ENCODE results near the gene CDH12.
"Not testable (repeated sequence)": the region's sequence is repeated elsewhere in the genome, so short reads cannot be mapped to it uniquely, and the experiment has no call there.

CDH12 gene

DNA sequence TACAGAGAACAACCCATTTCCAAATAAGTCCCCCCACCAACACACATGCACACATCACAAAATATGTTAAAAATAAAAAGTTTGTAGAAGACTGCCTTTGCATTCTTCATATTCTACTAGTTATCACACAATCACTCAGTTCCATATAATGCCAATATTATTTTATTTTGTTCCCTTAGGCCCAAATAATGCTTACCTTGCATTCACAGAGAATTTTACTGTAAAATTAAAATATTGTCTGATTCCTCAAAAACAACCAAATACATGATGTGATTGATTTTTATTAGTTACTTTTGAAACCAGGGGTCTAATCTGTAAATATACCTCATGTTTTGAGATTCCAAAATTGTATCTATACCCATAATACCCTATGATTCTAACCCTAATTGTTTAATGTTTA lies 536.9 kb downstream of the CDH12 start:
- Histone ChIP-seq H3K4me1 (ENCODE audit: control insufficient read depth, insufficient read depth, low read length) (no peaks in the 10 kb centered on the region), H3K9me3 (ENCODE audit: control insufficient read depth, insufficient read depth, low read depth, low read length) (no peaks in the 10 kb centered on the region), H3K27ac (ENCODE audit: low read depth, low read length) (no peak overlapping the region), H3K27me3 (ENCODE audit: control insufficient read depth, insufficient read depth, low read length) (no peaks in the 10 kb centered on the region), H3K4me3 (ENCODE audit: low read depth, low read length) (no peak overlapping the region), H3K36me3 (ENCODE audit: control insufficient read depth, insufficient read depth, low read length) (no peaks in the 10 kb centered on the region), H3K9ac (ENCODE audit: low read length) (no peak overlapping the region)

DNA sequence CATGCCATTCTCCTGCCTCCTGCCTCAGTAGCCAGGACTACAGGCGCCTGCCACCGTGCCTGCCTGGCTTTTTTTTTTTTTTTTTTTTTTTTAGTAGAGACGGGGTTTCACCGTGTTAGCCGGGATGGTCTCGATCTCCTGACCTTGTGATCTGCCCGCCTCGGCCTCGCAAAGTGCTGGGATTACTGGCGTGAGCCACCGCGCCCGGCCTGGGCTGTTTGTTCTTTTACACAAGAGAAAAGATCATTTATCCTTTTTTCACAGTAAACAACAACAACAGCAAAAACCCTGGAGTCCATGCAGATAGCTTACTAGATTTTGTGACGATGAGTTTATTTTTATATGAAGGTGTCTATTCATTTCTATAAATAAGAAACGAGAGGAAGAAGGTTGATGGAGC lies 538.1 kb downstream of the CDH12 start:
- H3K27me3 ChIP-seq (ENCODE audit: control insufficient read depth, insufficient read depth, low read length); H3K36me3 ChIP-seq (ENCODE audit: control insufficient read depth, insufficient read depth, low read length); H3K4me3 ChIP-seq (ENCODE audit: low read depth, low read length); H3K9ac ChIP-seq (ENCODE audit: low read length); H3K27ac ChIP-seq (ENCODE audit: low read depth, low read length); H3K4me1 ChIP-seq (ENCODE audit: control insufficient read depth, insufficient read depth, low read length); H3K9me3 ChIP-seq (ENCODE audit: control insufficient read depth, insufficient read depth, low read depth, low read length): not testable (repeated sequence)

DNA sequence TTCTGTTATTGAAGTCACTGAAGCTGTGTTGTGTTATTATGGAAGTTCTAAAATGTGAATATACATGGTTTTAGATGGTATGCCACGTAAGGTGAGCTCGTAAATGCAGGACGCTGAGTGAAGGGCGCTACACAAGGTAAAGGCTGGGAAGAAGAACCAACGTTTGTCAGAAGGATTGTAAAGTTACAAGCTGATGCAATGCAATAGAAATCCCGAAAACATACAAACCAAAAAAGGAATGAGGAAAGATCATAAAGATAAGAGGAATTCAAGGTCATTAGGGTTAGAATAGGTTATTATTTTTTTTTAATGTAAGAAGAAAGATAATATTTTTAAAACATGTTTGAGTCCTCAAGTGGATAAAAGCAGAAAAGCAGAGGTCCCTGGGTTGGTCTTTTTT lies 538.6 kb downstream of the CDH12 start:
- H3K4me1 ChIP-seq (ENCODE audit: control insufficient read depth, insufficient read depth, low read length): no peaks in the 10 kb centered on the region
- H3K27ac ChIP-seq (ENCODE audit: low read depth, low read length): no peak overlapping the region

DNA sequence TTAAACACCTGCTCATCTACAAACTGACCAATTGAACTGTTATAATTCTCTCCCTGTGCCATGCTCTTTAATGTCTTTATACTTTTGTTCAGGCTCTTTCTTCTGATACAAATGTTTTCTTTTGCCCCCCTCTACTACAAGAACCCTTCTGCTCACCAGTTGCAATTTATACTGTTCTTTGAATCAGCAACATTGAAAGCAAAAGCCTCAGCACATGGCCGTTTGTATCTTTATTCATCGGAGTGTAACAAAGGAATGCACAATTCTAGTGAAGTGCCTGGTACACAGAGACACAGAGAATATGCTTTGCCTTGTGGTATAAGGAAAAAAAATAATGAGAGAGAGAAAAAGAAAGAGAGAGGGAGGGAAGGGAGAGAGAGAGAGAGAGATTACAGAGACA lies 547.1 kb downstream of the CDH12 start:
- Histone ChIP-seq H3K4me1 (ENCODE audit: control insufficient read depth, insufficient read depth, low read length) (no peaks in the 10 kb centered on the region), H3K9ac (ENCODE audit: low read length) (no peak overlapping the region), H3K27me3 (ENCODE audit: control insufficient read depth, insufficient read depth, low read length) (no peaks in the 10 kb centered on the region), H3K9me3 (ENCODE audit: control insufficient read depth, insufficient read depth, low read depth, low read length) (no peaks in the 10 kb centered on the region), H3K4me3 (ENCODE audit: low read depth, low read length) (no peak overlapping the region), H3K27ac (ENCODE audit: low read depth, low read length) (no peak overlapping the region), H3K36me3 (ENCODE audit: control insufficient read depth, insufficient read depth, low read length) (no peaks in the 10 kb centered on the region)

More for the DNA sequence above, 538.6 kb downstream of the CDH12 start:
- Histone ChIP-seq H3K9me3 (ENCODE audit: control insufficient read depth, insufficient read depth, low read depth, low read length) (no peaks in the 10 kb centered on the region), H3K4me3 (ENCODE audit: low read depth, low read length) (no peak overlapping the region), H3K27me3 (ENCODE audit: control insufficient read depth, insufficient read depth, low read length) (no peaks in the 10 kb centered on the region), H3K9ac (ENCODE audit: low read length) (no peak overlapping the region), H3K36me3 (ENCODE audit: control insufficient read depth, insufficient read depth, low read length) (no peaks in the 10 kb centered on the region)

DNA sequence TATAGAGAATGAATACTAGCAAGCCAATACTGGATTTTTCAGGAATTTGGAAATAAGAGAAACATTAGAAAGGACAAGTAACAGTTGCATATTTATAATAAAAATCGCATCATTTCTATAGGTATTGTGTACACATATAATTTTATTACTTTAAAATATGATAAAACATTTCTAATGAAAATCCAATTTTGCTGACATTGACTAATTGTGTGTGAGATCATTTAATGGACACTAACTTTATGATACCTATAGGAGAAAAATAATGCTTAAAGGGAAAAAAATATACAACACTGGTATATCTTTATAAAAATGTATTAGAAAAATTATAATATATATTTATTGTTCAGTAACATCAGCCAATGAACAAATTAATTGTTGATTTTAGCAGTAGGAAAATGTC lies 557.3 kb downstream of the CDH12 start:
- H3K4me3 ChIP-seq (ENCODE audit: low read depth, low read length): no peak overlapping the region
- no peaks in the 10 kb centered on the region for H3K27me3 ChIP-seq (ENCODE audit: control insufficient read depth, insufficient read depth, low read length)
- H3K36me3 ChIP-seq (ENCODE audit: control insufficient read depth, insufficient read depth, low read length): no peaks in the 10 kb centered on the region
- no peaks in the 10 kb centered on the region for H3K4me1 ChIP-seq (ENCODE audit: control insufficient read depth, insufficient read depth, low read length)
- peaks cover 17% of the 10 kb centered on the region for H3K9me3 ChIP-seq (ENCODE audit: control insufficient read depth, insufficient read depth, low read depth, low read length)
- H3K9ac ChIP-seq (ENCODE audit: low read length): no peak overlapping the region
- no peak overlapping the region for H3K27ac ChIP-seq (ENCODE audit: low read depth, low read length)

DNA sequence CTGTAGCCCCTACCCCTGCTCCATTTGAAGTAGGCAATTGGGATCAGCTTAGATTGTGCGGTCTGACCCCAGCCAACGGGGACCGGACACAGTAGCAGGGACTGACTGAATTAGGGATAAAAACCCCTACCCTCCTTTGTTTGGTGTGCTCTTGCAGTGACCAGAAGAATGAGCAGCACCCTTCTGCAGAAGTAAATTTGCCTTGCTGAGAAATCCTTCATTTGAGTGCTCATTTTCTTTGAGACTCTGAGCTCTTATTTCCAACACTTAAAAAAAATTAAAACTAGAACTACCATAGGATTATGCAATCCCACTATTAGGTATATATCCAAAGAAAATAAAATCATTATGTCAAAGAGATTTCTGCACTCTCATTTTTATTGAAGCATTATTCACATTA lies 560.0 kb downstream of the CDH12 start:
- Histone ChIP-seq H3K9ac (ENCODE audit: low read length) (no peak overlapping the region), H3K27ac (ENCODE audit: low read depth, low read length) (no peak overlapping the region)

DNA sequence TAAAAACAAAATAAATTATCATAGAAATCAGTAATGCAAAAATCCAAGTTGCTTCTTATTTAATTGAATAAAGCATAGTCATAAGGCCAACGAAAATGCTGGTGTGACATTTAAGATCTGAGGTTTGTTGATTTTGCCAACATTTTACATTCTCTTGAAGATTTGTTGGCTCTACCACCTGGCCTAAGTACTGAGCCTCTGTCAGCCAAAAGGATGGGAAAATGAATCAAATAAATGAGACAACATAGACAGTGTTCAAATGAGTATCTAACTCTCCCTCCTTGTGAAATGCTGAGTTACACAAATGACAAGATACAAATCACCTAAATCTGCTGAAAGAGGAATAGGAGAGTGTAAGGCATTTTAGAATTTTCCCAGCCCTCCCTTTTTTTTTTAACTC lies 575.0 kb downstream of the CDH12 start:
- H3K36me3 ChIP-seq (ENCODE audit: control insufficient read depth, insufficient read depth, low read length): no peaks in the 10 kb centered on the region
- no peaks in the 10 kb centered on the region for H3K4me1 ChIP-seq (ENCODE audit: control insufficient read depth, insufficient read depth, low read length)

More for the DNA sequence above, 560.0 kb downstream of the CDH12 start:
- no peak overlapping the region for H3K4me3 ChIP-seq (ENCODE audit: low read depth, low read length)
- no peaks in the 10 kb centered on the region for H3K4me1 ChIP-seq (ENCODE audit: control insufficient read depth, insufficient read depth, low read length)
- peaks cover 17% of the 10 kb centered on the region for H3K9me3 ChIP-seq (ENCODE audit: control insufficient read depth, insufficient read depth, low read depth, low read length)
- no peaks in the 10 kb centered on the region for H3K27me3 ChIP-seq (ENCODE audit: control insufficient read depth, insufficient read depth, low read length)
- no peaks in the 10 kb centered on the region for H3K36me3 ChIP-seq (ENCODE audit: control insufficient read depth, insufficient read depth, low read length)

DNA sequence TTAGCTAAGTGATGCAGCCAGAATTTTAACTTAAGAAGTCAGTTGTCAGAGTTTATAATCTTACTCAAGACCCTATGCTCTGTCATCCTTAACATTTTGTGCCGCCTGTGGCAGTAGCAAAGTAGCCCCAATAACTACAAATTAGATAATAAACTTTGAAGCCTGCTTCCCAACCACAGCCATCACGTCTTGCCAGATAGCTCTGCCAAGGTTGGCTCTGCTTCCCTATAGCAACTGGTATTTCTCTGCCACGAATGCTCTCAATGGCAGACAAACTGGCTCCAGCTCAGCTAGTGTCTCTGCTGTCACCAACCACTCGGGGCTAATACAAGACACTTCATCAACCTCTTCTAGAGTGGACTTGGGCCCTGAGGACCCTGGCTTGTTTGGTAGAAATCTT lies 576.1 kb downstream of the CDH12 start:
- Histone ChIP-seq H3K27me3 (ENCODE audit: control insufficient read depth, insufficient read depth, low read length) (no peaks in the 10 kb centered on the region), H3K36me3 (ENCODE audit: control insufficient read depth, insufficient read depth, low read length) (no peaks in the 10 kb centered on the region), H3K4me1 (ENCODE audit: control insufficient read depth, insufficient read depth, low read length) (no peaks in the 10 kb centered on the region), H3K27ac (ENCODE audit: low read depth, low read length) (no peak overlapping the region), H3K9me3 (ENCODE audit: control insufficient read depth, insufficient read depth, low read depth, low read length) (no peaks in the 10 kb centered on the region), H3K4me3 (ENCODE audit: low read depth, low read length) (no peak overlapping the region), H3K9ac (ENCODE audit: low read length) (no peak overlapping the region)

More for the DNA sequence above, 575.0 kb downstream of the CDH12 start:
- no peak overlapping the region for H3K9ac ChIP-seq (ENCODE audit: low read length)
- no peaks in the 10 kb centered on the region for H3K27me3 ChIP-seq (ENCODE audit: control insufficient read depth, insufficient read depth, low read length)
- no peak overlapping the region for H3K27ac ChIP-seq (ENCODE audit: low read depth, low read length)
- no peaks in the 10 kb centered on the region for H3K9me3 ChIP-seq (ENCODE audit: control insufficient read depth, insufficient read depth, low read depth, low read length)
- H3K4me3 ChIP-seq (ENCODE audit: low read depth, low read length): no peak overlapping the region

DNA sequence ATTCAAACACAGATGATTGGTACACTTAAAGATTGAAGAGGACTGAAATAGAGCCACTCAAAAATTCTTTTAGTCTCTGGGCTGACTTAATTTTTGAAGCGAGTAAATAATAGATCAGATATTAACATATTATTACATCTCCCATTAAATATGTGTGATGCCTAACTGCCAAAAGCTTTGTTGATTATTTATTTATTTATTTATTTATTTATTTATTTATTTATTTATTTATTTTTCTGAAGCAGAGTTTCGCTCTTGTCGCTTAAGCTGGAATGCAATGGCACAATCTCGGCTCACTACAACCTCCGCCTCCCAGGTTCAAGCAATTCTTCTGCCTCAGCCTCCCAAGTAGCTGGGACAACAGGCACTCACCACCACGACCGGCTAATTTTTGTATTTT lies 587.3 kb downstream of the CDH12 start:
- not testable (repeated sequence) for H3K9ac ChIP-seq (ENCODE audit: low read length); H3K4me1 ChIP-seq (ENCODE audit: control insufficient read depth, insufficient read depth, low read length); H3K9me3 ChIP-seq (ENCODE audit: control insufficient read depth, insufficient read depth, low read depth, low read length); H3K4me3 ChIP-seq (ENCODE audit: low read depth, low read length); H3K27me3 ChIP-seq (ENCODE audit: control insufficient read depth, insufficient read depth, low read length); H3K36me3 ChIP-seq (ENCODE audit: control insufficient read depth, insufficient read depth, low read length); H3K27ac ChIP-seq (ENCODE audit: low read depth, low read length)

DNA sequence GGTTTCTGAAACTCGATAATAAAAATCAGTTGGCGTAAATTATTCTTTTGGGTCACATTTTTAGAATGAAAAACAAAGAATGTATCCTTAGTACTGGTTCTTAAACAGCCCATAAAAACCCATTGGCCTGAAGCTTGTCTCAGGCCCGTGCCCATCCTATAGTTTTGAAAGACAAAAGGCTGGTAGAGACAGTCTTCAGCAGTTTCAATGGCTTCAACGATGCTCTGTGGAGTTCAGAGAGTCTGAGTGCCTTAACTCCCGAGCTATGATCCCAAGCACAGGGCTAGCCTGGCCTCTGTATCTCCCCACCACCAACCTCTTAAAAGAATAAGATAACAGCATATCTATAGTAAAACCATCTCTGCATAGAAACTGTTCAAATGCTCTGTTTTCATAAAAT lies 595.0 kb downstream of the CDH12 start:
- H3K9me3 ChIP-seq (ENCODE audit: control insufficient read depth, insufficient read depth, low read depth, low read length): no peaks in the 10 kb centered on the region
- H3K4me1 ChIP-seq (ENCODE audit: control insufficient read depth, insufficient read depth, low read length): no peaks in the 10 kb centered on the region
- no peaks in the 10 kb centered on the region for H3K27me3 ChIP-seq (ENCODE audit: control insufficient read depth, insufficient read depth, low read length)
- no peaks in the 10 kb centered on the region for H3K36me3 ChIP-seq (ENCODE audit: control insufficient read depth, insufficient read depth, low read length)
- H3K9ac ChIP-seq (ENCODE audit: low read length): no peak overlapping the region
- no peak overlapping the region for H3K4me3 ChIP-seq (ENCODE audit: low read depth, low read length)
- H3K27ac ChIP-seq (ENCODE audit: low read depth, low read length): no peak overlapping the region

DNA sequence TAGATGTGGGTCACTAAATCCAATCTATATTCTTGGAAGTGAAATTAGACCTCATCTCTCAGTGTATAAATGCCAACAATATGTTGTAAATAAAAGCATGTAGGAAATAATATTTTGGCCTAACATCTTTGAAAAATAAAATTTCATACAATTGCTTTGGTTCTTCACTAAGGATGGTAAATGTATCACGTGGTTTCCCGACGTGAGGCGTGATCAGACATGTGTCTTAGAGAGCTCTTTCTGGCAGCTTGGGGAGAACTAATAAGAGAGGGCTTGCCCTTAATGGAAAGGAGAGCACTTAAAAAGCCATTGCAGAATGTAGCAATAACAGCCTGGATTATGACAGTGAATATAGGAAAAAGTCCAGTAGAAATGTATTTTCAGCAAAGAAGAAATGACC lies 602.6 kb downstream of the CDH12 start:
- Histone ChIP-seq H3K9me3 (ENCODE audit: control insufficient read depth, insufficient read depth, low read depth, low read length) (no peaks in the 10 kb centered on the region), H3K36me3 (ENCODE audit: control insufficient read depth, insufficient read depth, low read length) (no peaks in the 10 kb centered on the region), H3K27me3 (ENCODE audit: control insufficient read depth, insufficient read depth, low read length) (no peaks in the 10 kb centered on the region), H3K4me3 (ENCODE audit: low read depth, low read length) (no peak overlapping the region), H3K9ac (ENCODE audit: low read length) (no peak overlapping the region), H3K4me1 (ENCODE audit: control insufficient read depth, insufficient read depth, low read length) (no peaks in the 10 kb centered on the region), H3K27ac (ENCODE audit: low read depth, low read length) (no peak overlapping the region)

DNA sequence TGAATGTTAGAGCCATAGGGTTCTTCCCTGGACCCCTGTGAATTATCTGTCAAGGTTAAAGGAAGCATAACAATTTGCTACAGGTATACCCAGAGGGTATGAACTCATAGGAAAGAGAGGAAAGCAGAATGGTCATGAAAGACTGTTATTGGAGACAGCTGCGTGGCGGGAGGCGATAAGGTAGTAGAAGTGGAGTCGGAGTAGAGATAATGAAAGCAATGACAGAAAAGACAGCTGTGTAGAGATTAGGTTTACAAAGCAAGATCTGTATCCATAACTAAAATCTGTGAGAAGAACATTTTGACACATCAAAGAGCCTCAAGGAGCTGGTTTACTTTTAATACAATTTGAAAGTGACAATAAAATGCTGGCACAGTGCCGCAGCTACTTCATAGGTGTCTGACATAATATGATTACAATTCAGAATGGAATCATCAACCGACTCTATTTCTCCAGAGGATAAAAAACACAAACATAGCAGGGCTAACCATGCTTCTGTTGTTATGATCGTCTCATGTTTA lies 603.9 kb downstream of the CDH12 start:
- Histone ChIP-seq H3K36me3 (ENCODE audit: control insufficient read depth, insufficient read depth, low read length) (no peaks in the 10 kb centered on the region), H3K9ac (ENCODE audit: low read length) (no peak overlapping the region), H3K4me3 (ENCODE audit: low read depth, low read length) (no peak overlapping the region), H3K9me3 (ENCODE audit: control insufficient read depth, insufficient read depth, low read depth, low read length) (no peaks in the 10 kb centered on the region), H3K4me1 (ENCODE audit: control insufficient read depth, insufficient read depth, low read length) (no peaks in the 10 kb centered on the region), H3K27me3 (ENCODE audit: control insufficient read depth, insufficient read depth, low read length) (no peaks in the 10 kb centered on the region), H3K27ac (ENCODE audit: low read depth, low read length) (no peak overlapping the region)

All from HUES6 (cell line).